GM12801 (cell line): ENCODE measurements around the gene OTOP2.

Experiments used
- CTCF ChIP-seq: IDR thresholded peaks from one replicate; pipeline ENCODE4 v1.5.1; 2011; ENCODE audit warnings: control low read depth; ENCODE audit not compliant: insufficient read length; ENCODE audit errors: extremely low read depth

OTOP2 gene

GRCh38 chr17:74919440-74920305, 4.4 kb upstream of the OTOP2 start:
- TF ChIP-seq CTCF: no peak

DNA sequence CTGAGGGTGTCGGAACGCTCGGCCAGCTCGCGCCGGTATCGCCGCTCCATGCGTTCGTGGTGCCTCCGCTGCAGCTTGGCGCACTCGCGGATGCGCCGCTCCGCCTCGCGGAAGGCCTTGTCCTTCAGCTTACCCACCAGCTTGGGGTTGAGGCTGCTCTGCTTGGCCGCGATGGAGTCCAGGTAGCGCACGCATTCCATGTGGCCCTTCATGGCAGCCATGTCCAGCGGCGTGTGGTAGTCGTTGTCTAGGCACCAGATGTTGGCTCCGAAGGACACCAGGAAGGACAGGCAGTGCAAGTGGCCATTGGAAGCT, 3.8 kb upstream of the OTOP2 start:
- TF ChIP-seq CTCF: no peak

GRCh38 chr17:74920642-74921025, 3.4 kb upstream of the OTOP2 start:
- no peak for TF ChIP-seq CTCF

DNA sequence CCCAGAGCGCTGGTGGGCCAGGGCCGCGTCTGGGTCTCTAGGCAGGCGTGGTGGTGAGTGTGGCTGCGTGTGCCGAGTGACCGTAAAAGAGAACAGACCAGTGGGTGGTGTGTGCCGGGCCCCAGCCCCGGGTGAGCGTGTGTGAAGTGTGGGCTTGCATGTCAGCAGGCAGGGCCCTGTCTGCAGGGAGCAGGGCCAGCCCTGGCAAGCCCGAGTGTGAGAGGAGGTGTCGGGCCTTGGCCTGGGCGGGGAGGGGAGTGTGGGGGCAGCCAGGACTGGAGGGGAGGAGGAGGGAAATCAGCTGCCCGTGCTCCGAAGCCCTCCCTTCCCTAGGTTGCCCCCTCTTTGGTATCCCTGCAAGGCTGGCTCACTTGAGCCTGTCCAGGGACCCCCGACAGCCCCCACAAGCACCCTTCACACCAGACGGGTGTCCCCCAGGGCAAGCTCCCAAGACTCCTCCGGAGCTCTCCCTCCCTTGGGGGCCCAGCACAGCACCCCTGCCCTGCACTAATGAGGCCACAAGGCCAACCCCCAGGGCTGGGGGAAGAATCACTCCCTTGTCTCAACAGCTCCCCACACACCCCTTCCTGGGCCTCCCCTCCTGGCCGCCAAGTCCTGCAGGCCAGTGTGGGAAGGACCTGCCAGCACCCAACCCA, 2.9 kb upstream of the OTOP2 start:
- no peak for TF ChIP-seq CTCF

GRCh38 chr17:74921769-74922168, 2.3 kb upstream of the OTOP2 start:
- TF ChIP-seq CTCF: no peak

DNA sequence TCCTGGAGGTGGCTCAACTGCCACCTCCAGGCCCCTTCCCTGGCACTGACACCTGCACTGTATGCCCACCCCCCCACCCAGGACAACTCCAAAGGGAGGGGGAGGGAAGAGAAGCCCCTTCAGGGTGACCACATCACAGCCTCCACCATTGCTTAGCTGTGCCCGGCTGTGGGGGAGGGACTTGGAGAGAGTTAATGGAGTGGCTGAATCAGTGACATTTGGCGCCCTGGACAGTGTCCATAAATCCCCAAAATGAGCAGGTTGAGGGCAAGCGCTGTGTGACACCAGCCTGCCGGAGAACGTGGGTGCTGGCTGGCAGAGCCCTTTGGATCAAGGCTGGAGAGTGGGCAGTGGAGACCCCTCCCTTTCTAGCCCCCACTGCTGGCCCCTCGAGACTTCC, 1.9 kb upstream of the OTOP2 start:
- TF ChIP-seq CTCF: no peak

GRCh38 chr17:74922694-74923537, 1.2 kb upstream of the OTOP2 start, which contains the start of gene USH1G:
Gene USH1G, minus strand, starts transcription at chr17:74923255. Its CDS starts 182 bp downstream, at chr17:74923073.
- TF ChIP-seq CTCF: no peak
